Lower leg skin (tissue), 4 donors: ENCODE data around the gene DRAP1. TPM values are rescaled to one million over a fixed set of nuclear protein-coding genes. Genes with fewer than 3 reads are reported as not detected.

Experiments
- DNase-seq, 2 donors: peaks; one replicate each; pipeline ENCODE4 v3.0.0-alpha.2; 2019; ENCODE audit warnings: low spot score in 2 of 2
- H3K4me3 ChIP-seq: fragments of 200-600 bp; sonication (generic); 2 replicates; pipeline ENCODE4 v1.5.1; 2017; ENCODE audit warnings: mild to moderate bottlenecking, low read depth; ENCODE audit not compliant: poor library complexity, severe bottlenecking
- POLR2A ChIP-seq, 2 donors: fragments of 450-650 bp; IDR thresholded peaks; one replicate each; pipeline ENCODE4 v1.6.1; 2016 to 2017; ENCODE audit warnings: antibody characterized with exemption in 2 of 2, mild to moderate bottlenecking in 1 of 2, moderate library complexity in 1 of 2
- WGBS, 2 donors: methylation state at CpG; one replicate each; pipeline ENCODE4 v1.1.5; 2018; 5-methylcytosine and 5-hydroxymethylcytosine counted together
- intact Hi-C: fragments of 100-400 bp; cut with DNase I; formaldehyde crosslinking; loops from one replicate; pipeline ENCODE4 v1.15.0; 2023; ENCODE audit warnings: low total_unique reads
- total RNA-seq, 4 donors: library from RNA; depleted of rRNA; stranded (reverse); fragments of >200 nt; gene quantifications; one replicate each; pipeline ENCODE4 v1.1.0, GENCODE V29; 2016
- TF ChIP-seq, protein P1 (sequence below), 3 donors: fragments of 450-650 bp; IDR thresholded peaks; one replicate each; pipeline ENCODE4 v1.5.1; 2016; ENCODE audit warnings: antibody characterized with exemption in 3 of 3, mild to moderate bottlenecking in 3 of 3, moderate library complexity in 2 of 3

Gene DRAP1
- total RNA-seq, 4 donors from 2014 or later = 81.5 to 152 (median 107) TPM

GRCh38 chr11:65900899-65901180, 18.4 kb upstream of the DRAP1 start:
- 79 to 82% methylated on average over 11 of the region's 11 CpGs for WGBS, 2 donors
- H3K4me3 ChIP-seq = no peak overlapping the region
- intact Hi-C loops = no loop called here
- DNase-seq = no peak
- TF ChIP-seq, protein P1, sequence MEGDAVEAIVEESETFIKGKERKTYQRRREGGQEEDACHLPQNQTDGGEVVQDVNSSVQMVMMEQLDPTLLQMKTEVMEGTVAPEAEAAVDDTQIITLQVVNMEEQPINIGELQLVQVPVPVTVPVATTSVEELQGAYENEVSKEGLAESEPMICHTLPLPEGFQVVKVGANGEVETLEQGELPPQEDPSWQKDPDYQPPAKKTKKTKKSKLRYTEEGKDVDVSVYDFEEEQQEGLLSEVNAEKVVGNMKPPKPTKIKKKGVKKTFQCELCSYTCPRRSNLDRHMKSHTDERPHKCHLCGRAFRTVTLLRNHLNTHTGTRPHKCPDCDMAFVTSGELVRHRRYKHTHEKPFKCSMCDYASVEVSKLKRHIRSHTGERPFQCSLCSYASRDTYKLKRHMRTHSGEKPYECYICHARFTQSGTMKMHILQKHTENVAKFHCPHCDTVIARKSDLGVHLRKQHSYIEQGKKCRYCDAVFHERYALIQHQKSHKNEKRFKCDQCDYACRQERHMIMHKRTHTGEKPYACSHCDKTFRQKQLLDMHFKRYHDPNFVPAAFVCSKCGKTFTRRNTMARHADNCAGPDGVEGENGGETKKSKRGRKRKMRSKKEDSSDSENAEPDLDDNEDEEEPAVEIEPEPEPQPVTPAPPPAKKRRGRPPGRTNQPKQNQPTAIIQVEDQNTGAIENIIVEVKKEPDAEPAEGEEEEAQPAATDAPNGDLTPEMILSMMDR (IDR thresholded peaks at IDR 0.05) = no peak
- no peak for TF ChIP-seq POLR2A (IDR thresholded peaks at IDR 0.05)

DNA sequence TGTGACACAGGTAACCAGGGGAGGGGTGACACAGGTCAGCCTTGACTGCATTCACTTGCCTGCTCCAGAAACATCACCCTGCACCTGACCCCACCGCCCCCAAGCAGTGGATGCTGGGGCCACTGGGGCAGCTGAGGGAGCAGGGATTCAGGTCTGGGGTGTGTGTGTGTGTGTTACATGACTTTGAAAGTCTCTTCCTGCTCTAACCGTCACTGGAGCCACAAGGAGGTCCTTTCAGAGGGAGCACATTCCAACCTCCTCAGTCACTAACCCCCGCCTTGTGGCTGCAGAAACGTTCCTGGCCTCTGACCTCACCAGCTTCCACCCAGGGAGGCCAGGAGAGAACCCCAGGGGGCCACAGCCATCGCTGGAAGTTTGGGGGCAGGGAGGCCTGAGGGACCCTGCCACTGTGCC, 16.2 kb upstream of the DRAP1 start:
- no peak overlapping the region for H3K4me3 ChIP-seq
- TF ChIP-seq POLR2A (IDR thresholded peaks at IDR 0.05) = no peak
- TF ChIP-seq, protein P1 (IDR thresholded peaks at IDR 0.05) = no peak
- WGBS, 2 donors = 23 to 27% methylated on average over 5 of the region's 5 CpGs
- DNase-seq = no peak
- intact Hi-C loops = no loop called here

DNA sequence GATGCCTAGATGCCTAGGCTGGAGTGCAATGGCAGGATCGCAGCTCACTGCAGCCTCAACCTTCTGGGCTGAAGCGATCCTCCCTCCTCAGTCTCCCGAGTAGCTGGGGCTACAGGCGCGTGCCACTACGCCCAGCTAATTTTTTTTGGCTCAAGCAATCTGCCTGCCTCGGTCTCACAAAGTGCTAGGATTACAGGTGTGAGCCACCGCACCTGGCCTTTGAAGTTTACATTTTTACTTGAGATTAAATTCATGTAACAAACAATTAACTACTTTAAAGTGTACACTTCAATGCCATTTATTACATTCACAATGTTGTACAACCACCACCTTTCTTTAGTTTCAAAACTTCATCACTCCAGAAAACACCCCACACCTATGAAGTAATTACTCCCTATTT, 15.5 kb upstream of the DRAP1 start:
- WGBS, 2 donors = 73 to 76% methylated on average over 8 of the region's 8 CpGs
- TF ChIP-seq, protein P1 (IDR thresholded peaks at IDR 0.05) = no peak
- no peak for TF ChIP-seq POLR2A (IDR thresholded peaks at IDR 0.05)
- intact Hi-C loops = no loop called here
- H3K4me3 ChIP-seq = no peak overlapping the region
- DNase-seq = no peak

DNA sequence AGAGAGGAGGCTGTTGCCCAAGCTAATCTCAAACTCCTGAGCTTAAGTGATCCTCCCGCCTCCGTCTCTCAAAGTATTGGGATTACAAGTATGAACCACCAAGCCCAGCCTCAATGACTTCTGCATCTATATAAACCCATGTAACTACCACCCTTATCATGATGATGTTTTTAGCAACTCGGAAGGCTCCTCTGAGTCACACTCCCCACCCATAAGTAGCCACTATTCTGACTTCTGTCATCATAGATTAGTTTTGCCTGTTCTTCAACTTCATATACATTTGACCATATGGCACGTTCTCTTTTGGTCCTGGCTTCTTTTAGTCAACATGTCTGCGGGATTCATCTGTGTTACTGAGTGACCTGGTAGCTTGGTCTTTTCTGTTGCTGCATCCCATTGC, 12.6 kb upstream of the DRAP1 start:
- no peak for DNase-seq
- WGBS, 2 donors = 85 to 92% methylated on average over 5 of the region's 5 CpGs
- intact Hi-C loops = no loop called here
- TF ChIP-seq, protein P1 (IDR thresholded peaks at IDR 0.05) = no peak
- TF ChIP-seq POLR2A (IDR thresholded peaks at IDR 0.05) = no peak
- no peak overlapping the region for H3K4me3 ChIP-seq

DNA sequence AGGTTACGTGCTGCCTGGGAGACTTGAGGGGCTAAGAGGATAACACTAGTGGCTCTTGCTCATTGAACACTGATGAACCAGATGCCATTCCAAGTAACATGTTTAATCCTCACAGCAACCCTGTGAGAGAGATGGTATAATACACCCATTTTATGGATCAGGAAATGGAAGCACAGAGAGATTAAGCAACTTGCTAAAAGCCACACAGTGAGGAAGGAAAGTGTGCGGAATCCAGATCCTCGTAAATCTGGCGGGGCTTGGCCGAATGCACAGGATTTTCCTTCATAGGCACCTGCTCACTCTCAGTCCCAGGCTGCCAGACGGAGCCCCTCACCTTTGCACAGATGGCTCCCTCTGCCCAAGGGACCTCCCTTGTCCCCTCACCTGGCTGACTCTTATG, 11.3 kb upstream of the DRAP1 start:
- TF ChIP-seq, protein P1 (IDR thresholded peaks at IDR 0.05) = no peak
- WGBS, 2 donors = 87 to 88% methylated on average over 6 of the region's 6 CpGs
- intact Hi-C loops = no loop called here
- no peak for DNase-seq
- H3K4me3 ChIP-seq = no peak overlapping the region

DNA sequence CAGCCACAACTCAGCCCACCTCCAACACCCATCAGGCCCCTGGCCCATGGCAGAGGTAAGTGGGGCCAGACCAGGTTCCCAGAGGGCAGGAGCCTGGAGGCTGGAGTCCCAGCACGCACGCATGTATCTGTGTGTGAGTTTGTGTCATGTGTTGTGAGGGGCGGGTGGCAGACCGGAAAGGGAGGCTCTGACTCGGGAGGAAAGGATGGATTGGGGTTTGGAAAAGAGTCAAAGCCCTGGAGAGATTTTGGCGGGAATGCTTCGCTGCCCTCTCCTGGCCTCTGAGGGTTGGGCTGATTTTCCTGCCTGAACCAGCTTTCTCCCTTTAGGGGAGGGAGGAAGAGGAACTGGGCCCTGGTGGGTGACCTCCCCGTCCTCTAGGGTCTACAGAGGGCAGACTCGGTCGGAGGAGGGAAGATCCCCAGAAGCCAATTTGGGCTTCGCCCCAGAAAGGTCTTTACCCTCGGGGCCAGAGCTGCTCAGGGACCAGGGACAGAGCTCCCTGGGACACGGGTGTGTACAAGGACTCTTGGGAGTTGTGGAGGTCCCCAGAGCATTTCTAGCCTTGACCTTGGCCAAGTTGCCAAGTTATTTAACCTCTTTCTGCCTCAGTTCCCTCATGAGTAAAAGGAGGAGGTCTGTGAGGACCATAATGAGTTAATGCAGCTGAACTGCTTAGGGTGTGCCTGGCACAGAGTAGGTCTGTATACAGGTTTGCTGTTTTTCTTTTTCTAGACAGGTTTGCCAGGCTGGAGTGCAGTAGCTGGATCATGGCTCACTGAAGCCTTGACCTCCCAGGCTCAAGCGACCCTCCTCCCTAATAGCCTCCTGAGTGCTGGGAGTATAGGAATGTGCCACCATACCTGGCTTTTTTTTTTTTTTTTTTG, 7.3 kb upstream of the DRAP1 start:
- 8 to 12% methylated on average over 14 of the region's 14 CpGs for WGBS, 2 donors
- intact Hi-C loops = no loop called here
- peak in 1 of 2 donors; percentile 95 for DNase-seq
- no peak overlapping the region for H3K4me3 ChIP-seq
- TF ChIP-seq, protein P1 (IDR thresholded peaks at IDR 0.05) = no peak
- no peak for TF ChIP-seq POLR2A (IDR thresholded peaks at IDR 0.05)
